Smooth muscle cell (in vitro differentiated cells): ENCODE measurements around the gene ERH. TPM values are rescaled to one million over a fixed set of nuclear protein-coding genes. Genes with fewer than 3 reads are reported as not detected.

Experiments
- DNase-seq: peaks from one replicate; lab custom pipeline; 2025; ENCODE audit not compliant: unreplicated experiment; lab: John Stamatoyannopoulos, UW
- H2AFZ ChIP-seq: fragments of 200-600 bp; sonication (generic); 2 replicates; pipeline ENCODE4 v1.6.0; 2016; ENCODE audit warnings: antibody characterized with exemption, low read depth, mild to moderate bottlenecking
- H3F3A ChIP-seq: fragments of 200-600 bp; sonication (generic); 2 replicates; pipeline ENCODE4 v1.6.0; 2017; ENCODE audit warnings: antibody characterized with exemption, low read depth
- H3K27ac ChIP-seq: fragments of 200-600 bp; sonication (generic); 2 replicates; pipeline ENCODE4 v1.5.1; 2016; ENCODE audit warnings: low read depth, mild to moderate bottlenecking
- H3K27me3 ChIP-seq: fragments of 200-600 bp; sonication (generic); 2 replicates; pipeline ENCODE4 v1.6.1; 2016; ENCODE audit warnings: low read depth, mild to moderate bottlenecking
- H3K36me3 ChIP-seq: fragments of 200-600 bp; sonication (generic); 2 replicates; pipeline ENCODE4 v1.5.1; 2016; ENCODE audit warnings: low read depth
- H3K4me1 ChIP-seq: fragments of 200-600 bp; sonication (generic); 2 replicates; pipeline ENCODE4 v1.5.1; 2016; ENCODE audit warnings: low read depth
- H3K4me2 ChIP-seq: fragments of 200-600 bp; sonication (generic); 2 replicates; pipeline ENCODE4 v1.6.0; 2016; ENCODE audit warnings: mild to moderate bottlenecking
- H3K4me3 ChIP-seq: fragments of 200-600 bp; sonication (generic); 2 replicates; pipeline ENCODE4 v1.5.1; 2016; ENCODE audit warnings: mild to moderate bottlenecking
- H3K79me2 ChIP-seq: fragments of 200-600 bp; sonication (generic); 2 replicates; pipeline ENCODE4 v1.6.0; 2016; ENCODE audit warnings: low read depth, mild to moderate bottlenecking
- H3K9ac ChIP-seq: fragments of 200-600 bp; sonication (generic); 2 replicates; pipeline ENCODE4 v1.6.0; 2016; ENCODE audit warnings: low read depth
- H3K9me3 ChIP-seq: fragments of 200-600 bp; sonication (generic); replicated peaks from 2 replicates; pipeline ENCODE4 v1.5.1; 2016; ENCODE audit warnings: low read depth
- H4K20me1 ChIP-seq: fragments of 200-600 bp; sonication (generic); 2 replicates; pipeline ENCODE4 v1.6.0; 2016; ENCODE audit warnings: low read depth
- CTCF ChIP-seq: fragments of 200-600 bp; sonication (generic); IDR thresholded peaks from 2 replicates; pipeline ENCODE4 v1.5.1; 2017; ENCODE audit warnings: borderline replicate concordance, mild to moderate bottlenecking, antibody characterized with exemption; ENCODE audit not compliant: insufficient read depth, poor library complexity, severe bottlenecking
- WGBS: methylation state at CpG from one replicate; pipeline ENCODE4 v1.1.7; 2016; ENCODE audit warnings: low lambda C conversion rate; 5-methylcytosine and 5-hydroxymethylcytosine counted together
- polyA plus RNA-seq: library from polyadenylated mRNA; unstranded; fragments of >200 nt; fragmentation: Nextera tagmentation; extraction: Ambion mirVana; gene quantifications from 2 replicates; pipeline ENCODE4 v1.2.1, GENCODE V29; 2016
- total RNA-seq: library from RNA; depleted of rRNA; stranded (reverse); fragments of >200 nt; gene quantifications from 2 replicates; pipeline ENCODE4 v1.2.3, GENCODE V29; 2014

ERH gene
- total and polyA plus RNA-seq, 2 experiments from 2014 or later: 118 to 208 TPM

DNA sequence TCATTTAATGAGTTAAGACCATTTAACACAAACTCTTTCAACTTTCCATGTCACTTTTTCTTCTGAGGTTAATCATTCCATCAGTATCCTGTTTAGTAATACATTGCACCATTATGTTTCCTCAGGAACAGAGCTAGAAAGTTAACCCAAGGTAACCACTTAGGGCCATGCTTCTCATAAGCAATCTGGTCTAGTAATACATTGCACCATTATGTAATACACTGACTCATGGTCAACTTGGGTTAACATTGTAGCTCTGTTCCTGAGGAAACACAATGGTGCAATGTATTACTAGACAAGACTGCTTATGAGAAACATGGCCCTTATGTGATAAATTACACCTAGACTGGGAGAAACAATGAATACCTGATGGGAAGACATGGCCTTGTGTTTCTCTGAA, 21.7 kb downstream of the ERH start:
- no peak for TF ChIP-seq CTCF
- no peak for DNase-seq
- peaks cover 17% of the 10 kb centered on the region for H3K36me3 ChIP-seq
- no peak overlapping the region for H2AFZ ChIP-seq
- peaks cover 34% of the 10 kb centered on the region for H4K20me1 ChIP-seq
- no peaks in the 10 kb centered on the region for H3K4me1 ChIP-seq
- no peaks in the 10 kb centered on the region for H3K9me3 ChIP-seq
- no peaks in the 10 kb centered on the region for H3F3A ChIP-seq
- H3K9ac ChIP-seq: no peak overlapping the region
- H3K79me2 ChIP-seq: no peaks in the 10 kb centered on the region
- H3K4me3 ChIP-seq: no peak overlapping the region
- H3K27me3 ChIP-seq: no peaks in the 10 kb centered on the region
- H3K27ac ChIP-seq: no peak overlapping the region
- H3K4me2 ChIP-seq: no peak overlapping the region

GRCh38 chr14:69375722-69376121, 22.4 kb downstream of the ERH start:
- no peaks in the 10 kb centered on the region for H3K79me2 ChIP-seq
- H3K36me3 ChIP-seq: peaks cover 17% of the 10 kb centered on the region
- H2AFZ ChIP-seq: no peak overlapping the region
- no peaks in the 10 kb centered on the region for H3F3A ChIP-seq
- no peak for DNase-seq
- no peak overlapping the region for H3K27ac ChIP-seq
- H3K4me1 ChIP-seq: no peaks in the 10 kb centered on the region
- no peak overlapping the region for H3K4me3 ChIP-seq
- no peaks in the 10 kb centered on the region for H3K27me3 ChIP-seq
- no peak overlapping the region for H3K4me2 ChIP-seq
- no peaks in the 10 kb centered on the region for H3K9me3 ChIP-seq
- H3K9ac ChIP-seq: no peak overlapping the region
- TF ChIP-seq CTCF: no peak
- 98% methylated on average over 5 of the region's 5 CpGs for WGBS
- H4K20me1 ChIP-seq: peaks cover 27% of the 10 kb centered on the region

GRCh38 chr14:69375182-69375581, 22.9 kb downstream of the ERH start:
- Histone ChIP-seq H3K36me3 (peaks cover 17% of the 10 kb centered on the region), H4K20me1 (peaks cover 21% of the 10 kb centered on the region), H3K27me3 (no peaks in the 10 kb centered on the region), H3K4me3 (no peak overlapping the region), H3K9me3 (no peaks in the 10 kb centered on the region), H2AFZ (no peak overlapping the region), H3K4me1 (no peaks in the 10 kb centered on the region), H3K4me2 (no peak overlapping the region), H3K9ac (no peak overlapping the region), H3K27ac (no peak overlapping the region), H3F3A (no peaks in the 10 kb centered on the region), H3K79me2 (no peaks in the 10 kb centered on the region)
- 76% methylated on average over 3 of the region's 3 CpGs for WGBS
- DNase-seq: no peak
- TF ChIP-seq CTCF: no peak

GRCh38 chr14:69374235-69374634, 23.9 kb downstream of the ERH start:
- Histone ChIP-seq H3K4me3 (no peak overlapping the region), H3F3A (no peaks in the 10 kb centered on the region), H2AFZ (no peak overlapping the region), H3K4me1 (no peaks in the 10 kb centered on the region), H3K27ac (no peak overlapping the region), H3K9ac (no peak overlapping the region), H3K36me3 (peaks cover 14% of the 10 kb centered on the region), H3K27me3 (no peaks in the 10 kb centered on the region), H3K4me2 (no peak overlapping the region), H3K9me3 (no peaks in the 10 kb centered on the region), H4K20me1 (peaks cover 12% of the 10 kb centered on the region), H3K79me2 (no peaks in the 10 kb centered on the region)
- DNase-seq: no peak
- no peak for TF ChIP-seq CTCF
